Activated T-cell treated with anti-CD3 and anti-CD28 coated beads, Interleukin-2, amount 50 U/mL, for 4 hours (primary cell): ENCODE results near the gene SKIDA1. TPM values are rescaled to one million over a fixed set of nuclear protein-coding genes. Genes with fewer than 3 reads are reported as not detected.

ENCODE experiments used
- ATAC-seq, 2 donors: fragments of 200-7000 bp; cut with Tn5 transposase; one replicate each; pipeline ENCODE4 v1.10.0; 2021
- DNase-seq: peaks from one replicate; pipeline ENCODE4 v3.0.0-alpha.2; 2020
- H3K27me3 Mint-ChIP-seq: one replicate; pipeline ENCODE4 v1.8.0; 2021; ENCODE audit warnings: low read depth, mixed read lengths
- H3K36me3 Mint-ChIP-seq: one replicate; pipeline ENCODE4 v1.8.0; 2022; ENCODE audit warnings: mixed read lengths; ENCODE audit not compliant: insufficient read depth
- H3K4me1 Mint-ChIP-seq: one replicate; pipeline ENCODE4 v1.8.0; 2021; ENCODE audit warnings: low read depth, mixed read lengths
- H3K4me3 Mint-ChIP-seq: one replicate; pipeline ENCODE4 v1.8.0; 2021; ENCODE audit warnings: mild to moderate bottlenecking, moderate library complexity, mixed read lengths
- H3K9me3 Mint-ChIP-seq: one replicate; pipeline ENCODE4 v1.8.0; 2021; ENCODE audit warnings: mixed read lengths
- total RNA-seq, 3 donors: library from RNA; stranded (reverse); gene quantifications; one replicate each; pipeline ENCODE4 v1.2.1, GENCODE V29; 2021

SKIDA1 gene
- total RNA-seq, 3 donors from 2014 or later: not detected

DNA sequence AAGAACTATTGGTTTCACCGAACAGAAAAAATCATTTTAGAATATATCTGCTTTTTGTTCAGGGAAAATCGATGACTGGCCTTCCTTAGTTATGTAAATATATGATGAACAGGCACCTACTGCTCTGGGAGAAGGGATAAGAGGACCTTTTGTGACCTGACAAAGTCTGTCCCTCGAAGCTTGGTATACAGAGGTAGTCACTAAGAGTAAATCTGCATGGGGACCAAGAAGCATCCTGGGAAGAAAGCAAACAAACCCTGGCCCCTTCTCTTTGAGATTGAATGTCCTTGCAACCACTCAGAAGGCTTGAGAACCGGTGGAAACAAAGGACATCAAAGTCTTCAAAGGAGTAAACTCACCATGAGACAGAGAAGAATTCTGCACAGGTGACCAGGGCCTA lies 52.3 kb downstream of the SKIDA1 start:
- no peak for ATAC-seq
- Mint-ChIP-seq H3K36me3 (no peaks in the 10 kb centered on the region), H3K4me3 (no peak overlapping the region), H3K4me1 (no peaks in the 10 kb centered on the region), H3K27me3 (peaks cover 8% of the 10 kb centered on the region), H3K9me3 (no peaks in the 10 kb centered on the region)
- DNase-seq: no peak

- Mint-ChIP-seq H3K4me1 (no peaks in the 10 kb centered on the region), H3K27me3 (peaks cover 6% of the 10 kb centered on the region), H3K9me3 (no peaks in the 10 kb centered on the region), H3K4me3 (no peak overlapping the region), H3K36me3 (no peaks in the 10 kb centered on the region)
- DNase-seq (no peak), ATAC-seq (no peak)
Observed at GRCh38 chr10:21468086-21468485, 57.4 kb downstream of the SKIDA1 start.

DNA sequence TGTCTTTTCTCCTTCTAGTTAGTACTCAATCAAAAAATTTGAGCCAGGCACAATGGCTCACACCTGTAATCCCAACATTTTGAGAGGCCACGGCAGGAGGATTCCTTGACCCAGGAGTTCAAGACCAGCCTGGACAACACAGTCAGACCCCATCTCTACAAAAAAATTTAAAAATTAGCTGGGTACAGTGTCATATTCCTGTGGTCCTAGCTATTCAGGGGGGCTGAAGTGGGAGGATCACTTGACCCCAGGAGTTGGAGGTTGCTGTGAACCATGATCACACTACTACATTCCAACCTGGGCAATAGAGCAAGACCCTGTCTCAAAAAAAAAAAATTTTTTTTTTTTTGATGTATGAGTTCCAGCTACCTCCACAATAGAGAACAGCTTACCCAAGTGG lies 57.8 kb downstream of the SKIDA1 start:
- DNase-seq (no peak), ATAC-seq (no peak)
- Mint-ChIP-seq H3K4me1 (no peaks in the 10 kb centered on the region), H3K27me3 (peaks cover 6% of the 10 kb centered on the region), H3K9me3 (no peaks in the 10 kb centered on the region), H3K4me3 (no peak overlapping the region), H3K36me3 (no peaks in the 10 kb centered on the region)

GRCh38 chr10:21464134-21464533 lies 61.3 kb downstream of the SKIDA1 start:
- Mint-ChIP-seq H3K4me3 (no peak overlapping the region), H3K36me3 (no peaks in the 10 kb centered on the region)
- ATAC-seq: no peak

More at GRCh38 chr10:21464134-21464533, 61.3 kb downstream of the SKIDA1 start:
- Mint-ChIP-seq H3K4me1 (no peaks in the 10 kb centered on the region), H3K27me3 (peaks cover 5% of the 10 kb centered on the region), H3K9me3 (no peaks in the 10 kb centered on the region)
- no peak for DNase-seq

Other genes with a start within 250 kb of the SKIDA1 start
- gene MLLT10, start 8.6 kb upstream of the SKIDA1 start, total RNA-seq: 10 to 100 TPM; 28.6 to 30.6 (median 29.4) TPM